OCI-M2 (cell line): ENCODE measurements around the gene SNRNP200.
"Not testable (repeated sequence)": the region's sequence is repeated elsewhere in the genome, so short reads cannot be mapped to it uniquely, and the experiment has no call there.

Experiments used
- DNase-seq: peaks from one replicate; lab custom pipeline; 2025; ENCODE audit not compliant: unreplicated experiment; lab: John Stamatoyannopoulos, UW

The SNRNP200 gene

GRCh38 chr2:96274355-96275056 lies 30.8 kb downstream of the SNRNP200 start:
- DNase-seq: no peak

GRCh38 chr2:96273763-96274162 lies 31.6 kb downstream of the SNRNP200 start:
- no peak for DNase-seq

GRCh38 chr2:96271995-96272394 lies 33.4 kb downstream of the SNRNP200 start:
- DNase-seq: no peak

- DNase-seq: no peak
Observed at GRCh38 chr2:96267159-96267971, 38.0 kb downstream of the SNRNP200 start.

- DNase-seq: peak; percentile 76
Observed at GRCh38 chr2:96265840-96266679, 39.3 kb downstream of the SNRNP200 start, which contains the start of the genes CIAO1 and TMEM127. Gene CIAO1, plus strand, starts transcription at chr2:96266225. Its CDS starts 126 bp downstream, at chr2:96266351. Gene TMEM127, minus strand, starts transcription at chr2:96265997. Its CDS starts 616 bp downstream, at chr2:96265381.

- no peak for DNase-seq
Observed at GRCh38 chr2:96265349-96265839, 40.0 kb downstream of the SNRNP200 start.

GRCh38 chr2:96264656-96265348 lies 40.5 kb downstream of the SNRNP200 start:
- no peak for DNase-seq

GRCh38 chr2:96264086-96264485 lies 41.3 kb downstream of the SNRNP200 start:
- DNase-seq: no peak

GRCh38 chr2:96262306-96262705 lies 43.0 kb downstream of the SNRNP200 start:
- no peak for DNase-seq

- DNase-seq: no peak
Observed at GRCh38 chr2:96261328-96262003, 43.9 kb downstream of the SNRNP200 start.

GRCh38 chr2:96260387-96261260 lies 44.7 kb downstream of the SNRNP200 start:
- DNase-seq: no peak

GRCh38 chr2:96259497-96259921 lies 45.8 kb downstream of the SNRNP200 start:
- DNase-seq: no peak

GRCh38 chr2:96258166-96259022 lies 47.0 kb downstream of the SNRNP200 start:
- no peak for DNase-seq

GRCh38 chr2:96257744-96258143 lies 47.6 kb downstream of the SNRNP200 start:
- not testable (repeated sequence) for DNase-seq

GRCh38 chr2:96256611-96257113 lies 48.7 kb downstream of the SNRNP200 start:
- no peak for DNase-seq

GRCh38 chr2:96254571-96254970 lies 50.8 kb downstream of the SNRNP200 start:
- DNase-seq: no peak

GRCh38 chr2:96253006-96253405 lies 52.3 kb downstream of the SNRNP200 start:
- DNase-seq: no peak

GRCh38 chr2:96252526-96252925 lies 52.8 kb downstream of the SNRNP200 start:
- DNase-seq: no peak
